Measurements from ENCODE around the gene CHTOP.

Gene CHTOP

DNA sequence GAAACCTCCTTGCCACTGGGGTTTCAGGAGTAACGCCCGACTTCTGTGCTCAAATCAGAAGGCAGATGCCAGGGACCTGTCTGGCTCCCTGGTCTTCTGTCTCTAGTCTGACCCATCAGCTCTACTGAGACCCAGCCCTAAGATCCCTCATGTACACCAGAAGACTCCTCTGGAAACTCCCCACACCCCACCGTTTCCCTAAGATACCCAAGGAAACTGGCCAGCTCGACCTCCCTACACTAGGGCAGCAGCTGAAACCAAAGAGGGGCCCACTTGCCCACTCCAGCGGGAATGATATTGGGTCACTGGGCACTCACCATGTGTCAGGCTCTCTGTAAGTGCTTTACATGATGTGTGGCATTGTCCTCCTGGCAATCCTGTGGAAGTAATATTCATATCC lies 20.5 kb upstream of the CHTOP start:
- no peak for FAIRE-seq

GRCh38 chr1:153614189-153614900 lies 19.5 kb upstream of the CHTOP start:
- no peak for FAIRE-seq

DNA sequence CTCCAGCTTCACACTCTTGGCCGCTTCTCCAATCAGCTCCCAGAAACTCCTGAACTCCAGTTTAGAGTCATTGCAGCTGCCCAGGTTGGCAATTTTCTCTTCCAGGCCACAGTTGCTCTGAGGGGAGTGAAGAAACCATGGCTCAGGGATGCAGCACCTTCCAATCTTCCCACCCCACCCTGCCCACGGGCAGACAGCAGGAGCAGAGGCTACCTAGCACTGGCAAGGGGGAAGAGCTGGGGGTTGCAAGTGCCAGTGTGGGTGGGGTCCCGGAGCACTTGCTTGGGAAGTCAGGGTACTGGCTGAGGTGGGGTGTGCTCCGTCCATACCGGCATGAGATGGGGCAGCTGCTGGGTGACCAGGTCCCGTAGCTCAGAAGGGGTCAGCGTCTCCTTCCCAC lies 19.0 kb upstream of the CHTOP start:
- no peak for FAIRE-seq

- no peak for FAIRE-seq
Observed at GRCh38 chr1:153615406-153615805, 18.5 kb upstream of the CHTOP start.

GRCh38 chr1:153616144-153616916 lies 17.5 kb upstream of the CHTOP start, which contains the start of gene S100A14:
Gene S100A14, minus strand, starts transcription at chr1:153616325. Its CDS starts 467 bp downstream, at chr1:153615858.
- no peak for FAIRE-seq

DNA sequence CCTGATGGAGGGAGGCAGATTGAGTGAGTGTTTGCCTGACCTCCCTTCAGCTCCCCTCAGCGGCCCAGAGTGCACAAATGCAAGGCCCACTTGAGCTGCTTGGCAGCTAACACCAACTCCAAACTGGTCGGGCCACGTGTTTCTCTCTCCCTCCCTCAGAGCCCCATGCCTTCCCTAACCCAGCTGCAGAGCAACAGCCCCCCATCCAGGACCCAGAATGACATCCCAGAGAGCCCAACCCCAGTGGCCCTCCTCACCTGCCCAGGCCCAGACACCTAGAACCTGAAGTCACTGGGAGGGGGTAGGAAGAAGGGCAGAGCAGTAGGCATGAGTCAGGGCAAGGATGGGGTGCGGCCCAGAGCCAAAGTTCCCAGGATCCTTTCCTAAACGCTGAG lies 17.0 kb upstream of the CHTOP start:
- FAIRE-seq: no peak

GRCh38 chr1:153617663-153618062 lies 16.2 kb upstream of the CHTOP start:
- peak; percentile 25 for FAIRE-seq

GRCh38 chr1:153619171-153619570 lies 14.7 kb upstream of the CHTOP start:
- FAIRE-seq: no peak

- FAIRE-seq: no peak
Observed at GRCh38 chr1:153623101-153623500, 10.8 kb upstream of the CHTOP start.

GRCh38 chr1:153624965-153625611 lies 8.8 kb upstream of the CHTOP start:
- no peak for FAIRE-seq

- no peak for FAIRE-seq
Observed at GRCh38 chr1:153626477-153626903, 7.4 kb upstream of the CHTOP start.

- FAIRE-seq: peak; percentile 95
Observed at GRCh38 chr1:153626904-153627714, 6.8 kb upstream of the CHTOP start, which contains the start of gene S100A13. Gene S100A13, minus strand, starts transcription at chr1:153627505. Its CDS starts 1,033 bp downstream, at chr1:153626472.

DNA sequence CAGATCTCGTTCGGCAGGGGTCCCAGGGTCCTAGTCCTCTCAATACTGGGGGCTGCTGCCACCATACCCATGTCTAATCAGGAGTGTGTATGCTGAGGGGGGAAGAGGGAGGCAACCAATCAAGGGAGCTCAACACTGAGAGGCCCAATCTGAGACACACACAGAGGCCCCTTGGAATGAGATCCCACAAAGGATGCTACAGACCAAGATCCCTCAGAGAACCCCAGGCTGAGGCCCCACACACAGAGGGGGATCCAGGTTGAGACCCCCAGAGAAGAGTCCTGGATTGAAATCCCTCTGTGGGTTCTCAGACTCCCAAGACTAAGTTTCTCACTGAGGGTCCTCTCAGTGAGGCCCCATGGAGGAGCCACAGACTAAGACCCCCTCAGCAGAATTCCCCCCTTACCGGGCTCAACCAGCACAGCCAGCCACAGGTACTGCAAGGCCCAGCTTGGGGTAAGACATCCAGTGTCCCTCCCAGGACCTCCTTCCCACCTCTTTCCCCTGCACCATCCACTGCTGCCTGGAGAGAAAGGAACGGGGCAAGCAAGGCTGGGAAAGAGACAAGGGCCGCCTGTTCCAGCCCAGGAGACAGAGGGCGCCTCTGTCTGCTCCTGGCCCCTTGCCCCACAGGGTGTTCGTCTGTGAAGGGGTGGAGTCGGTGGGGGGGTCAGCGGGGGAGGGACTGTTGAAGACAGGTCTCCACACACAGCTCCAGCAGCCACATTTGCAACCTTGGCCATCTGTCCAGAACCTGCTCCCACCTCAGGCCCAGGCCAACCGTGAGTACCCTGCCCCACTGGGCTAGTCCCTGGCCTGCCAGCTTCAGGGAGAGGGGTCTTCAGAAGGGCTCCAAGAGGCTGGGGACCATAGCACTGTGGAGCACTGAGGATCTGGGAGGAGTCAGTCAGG lies 5.9 kb upstream of the CHTOP start, which contains the start of gene S100A1:
Gene S100A1 (plus strand): TSS at position 720 of the 912 bp plus-strand sequence. CDS start 2,088 bp downstream, outside the sequence.
- no peak for FAIRE-seq

GRCh38 chr1:153628638-153629342 lies 5.1 kb upstream of the CHTOP start:
- FAIRE-seq: no peak

DNA sequence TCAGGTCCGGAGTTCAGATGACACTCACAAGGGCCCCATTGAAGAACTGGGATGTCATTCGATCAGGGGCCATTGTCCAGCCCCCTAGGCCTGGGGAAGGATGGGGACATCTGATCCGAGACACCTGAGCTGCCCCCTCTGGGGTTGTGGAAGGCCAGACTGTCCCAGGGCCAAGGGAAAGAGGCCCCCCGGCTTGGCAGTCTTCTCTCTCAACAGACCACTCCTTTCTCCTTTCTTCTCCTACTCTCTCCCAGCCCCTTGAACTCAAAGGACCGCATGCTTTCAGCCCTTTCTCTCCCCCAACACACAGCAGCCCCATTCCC lies 4.6 kb upstream of the CHTOP start:
- FAIRE-seq: no peak

DNA sequence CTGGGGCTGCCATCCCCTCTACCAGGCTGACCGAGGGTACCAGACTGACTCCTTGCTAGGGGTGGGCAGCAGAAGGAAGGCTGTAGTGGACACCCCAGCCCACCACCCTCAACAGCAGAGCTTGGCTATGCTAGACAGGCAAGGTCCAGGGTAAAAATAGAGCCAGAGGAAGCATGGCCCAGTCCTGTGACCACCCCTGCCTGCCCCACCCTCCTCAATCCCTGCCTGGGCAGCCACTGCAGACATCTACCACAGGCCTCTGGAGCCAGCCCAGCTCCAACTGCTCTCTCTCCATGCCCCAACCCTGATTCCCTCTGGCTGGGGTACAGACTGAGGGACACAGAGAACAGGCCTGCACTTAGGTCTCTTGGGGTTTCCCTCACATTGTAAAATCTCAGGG lies 3.9 kb upstream of the CHTOP start:
- no peak for FAIRE-seq

DNA sequence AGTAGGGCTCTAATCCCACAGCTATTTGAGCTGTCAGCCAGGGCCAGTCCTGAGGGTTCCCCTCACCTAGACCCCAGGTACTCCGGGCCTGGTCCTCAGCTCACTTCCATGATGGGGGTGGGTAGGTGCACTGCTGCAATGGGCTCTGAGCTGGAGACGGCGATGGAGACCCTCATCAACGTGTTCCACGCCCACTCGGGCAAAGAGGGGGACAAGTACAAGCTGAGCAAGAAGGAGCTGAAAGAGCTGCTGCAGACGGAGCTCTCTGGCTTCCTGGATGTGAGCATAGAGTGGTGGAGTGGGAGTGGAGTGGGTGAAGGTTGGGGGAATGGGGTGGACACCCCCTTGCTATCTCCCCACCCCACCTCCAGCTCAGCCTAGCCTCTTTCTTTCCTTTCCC lies 3.5 kb upstream of the CHTOP start:
- FAIRE-seq: no peak

- FAIRE-seq: no peak
Observed at GRCh38 chr1:153631047-153632022, 2.5 kb upstream of the CHTOP start.

DNA sequence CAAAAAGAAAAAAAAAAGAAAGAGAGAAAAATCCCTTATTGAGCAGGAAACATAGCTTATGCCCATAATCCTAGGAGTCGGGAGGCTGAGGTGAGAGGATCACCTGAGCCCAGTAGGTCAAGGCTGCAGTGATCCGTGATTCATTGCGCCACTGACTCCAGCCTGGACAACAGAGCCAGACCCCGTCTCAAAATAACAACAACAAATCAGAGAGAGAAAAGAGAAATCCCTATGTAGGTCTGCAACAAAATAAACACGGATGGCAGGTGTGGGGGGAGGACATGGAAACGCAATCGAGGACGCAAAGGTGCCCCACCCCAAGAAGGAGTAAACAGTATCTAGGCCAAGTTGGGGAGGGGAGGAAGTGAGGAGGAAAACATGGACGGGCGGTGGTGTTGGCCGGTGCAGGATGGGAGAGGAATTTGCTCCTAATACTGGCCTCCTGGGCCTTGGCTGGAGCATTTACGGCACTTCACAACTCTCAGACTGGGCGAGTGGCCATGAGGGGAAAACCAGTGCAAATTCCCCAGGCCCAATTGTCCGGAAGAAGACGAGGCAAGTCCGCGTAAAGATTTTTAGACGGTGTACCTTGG lies 609 bp upstream of the CHTOP start:
- no peak for FAIRE-seq

Data from TTC549 (cell line).